Esophagus muscularis mucosa (tissue), 4 donors: ENCODE results near the gene OGFR.

ENCODE experiments used
- CTCF ChIP-seq, 3 experiments: fragments of 200-600 bp in 2 of 3; fragments of 450-650 bp in 1 of 3; sonication (generic) in 2 of 3; IDR thresholded peaks; one replicate each; pipeline ENCODE4 v1.5.1; 2017 to 2019; ENCODE audit warnings: antibody characterized with exemption in 3 of 3, mild to moderate bottlenecking in 2 of 3, moderate library complexity in 1 of 3
- EP300 ChIP-seq: sonication (generic); formaldehyde crosslinking; IDR thresholded peaks from one replicate; pipeline ENCODE4 v1.6.1; 2017; ENCODE audit warnings: antibody characterized with exemption
- POLR2A ChIP-seq: fragments of 450-650 bp; IDR thresholded peaks from one replicate; pipeline ENCODE4 v1.6.1; 2017; ENCODE audit warnings: antibody characterized with exemption, moderate library complexity, mild to moderate bottlenecking, low read depth

- TF ChIP-seq CTCF (IDR thresholded peaks at IDR 0.05) (no peak), POLR2A (no peak), EP300 (no peak)
Observed at GRCh38 chr20:62846166-62846890, 41.7 kb downstream of the OGFR start.
